Measurements from ENCODE around the gene TMEM151B.

GRCh38 chr6:44284121-44284520 is 13.9 kb downstream of the TMEM151B start:
- TF ChIP-seq CREB1 (IDR thresholded peaks at IDR 0.05; ENCODE audit: low read depth): no peak
- no peak for TF ChIP-seq YY1 (IDR thresholded peaks at IDR 0.05; ENCODE audit: low read depth)
- no peak for TF ChIP-seq FOXM1 (IDR thresholded peaks at IDR 0.05; ENCODE audit: borderline replicate concordance, low read depth)
- TF ChIP-seq RAD21 (IDR thresholded peaks at IDR 0.05; ENCODE audit: low read depth): no peak
- TF ChIP-seq EP300 (IDR thresholded peaks at IDR 0.05; ENCODE audit: borderline replicate concordance): no peak
- TF ChIP-seq CEBPB (IDR thresholded peaks at IDR 0.05): no peak
- no peak for TF ChIP-seq MAX (IDR thresholded peaks at IDR 0.05)
- no peak for TF ChIP-seq REST (IDR thresholded peaks at IDR 0.05; ENCODE audit: low read depth)
- TF ChIP-seq USF1 (IDR thresholded peaks at IDR 0.05): no peak
